Superior temporal gyrus (tissue), 1 donor: ENCODE results near the gene ZNF160.
"Not testable (repeated sequence)": the region's sequence is repeated elsewhere in the genome, so short reads cannot be mapped to it uniquely, and the experiment has no call there.

ENCODE experiments used
- DNase-seq: peaks from one replicate; pipeline ENCODE4 v3.0.0-alpha.2; 2016; ENCODE audit errors: extremely low spot score

Gene ZNF160

GRCh38 chr19:53092723-53093122, 10.5 kb downstream of the ZNF160 start:
- no peak for DNase-seq

GRCh38 chr19:53091413-53092254, 11.6 kb downstream of the ZNF160 start:
- DNase-seq = no peak

- no peak for DNase-seq
Observed at GRCh38 chr19:53088091-53088490, 15.1 kb downstream of the ZNF160 start.

- no peak for DNase-seq
Observed at GRCh38 chr19:53086949-53087348, 16.3 kb downstream of the ZNF160 start.

- DNase-seq = no peak
Observed at GRCh38 chr19:53085496-53085895, 17.7 kb downstream of the ZNF160 start.

- no peak for DNase-seq
Observed at GRCh38 chr19:53082929-53083328, 20.3 kb downstream of the ZNF160 start.

GRCh38 chr19:53079313-53079924, 23.8 kb downstream of the ZNF160 start:
- DNase-seq = no peak

GRCh38 chr19:53078668-53079067, 24.6 kb downstream of the ZNF160 start:
- no peak for DNase-seq

GRCh38 chr19:53076984-53077383, 26.2 kb downstream of the ZNF160 start:
- DNase-seq = peak; percentile 90

GRCh38 chr19:53068834-53069233, 34.4 kb downstream of the ZNF160 start:
- no peak for DNase-seq

- no peak for DNase-seq
Observed at GRCh38 chr19:53068199-53068598, 35.0 kb downstream of the ZNF160 start.

- no peak for DNase-seq
Observed at GRCh38 chr19:53057904-53058580, 45.2 kb downstream of the ZNF160 start.

GRCh38 chr19:53055117-53055516, 48.1 kb downstream of the ZNF160 start:
- DNase-seq = no peak

- no peak for DNase-seq
Observed at GRCh38 chr19:53047379-53047778, 55.8 kb downstream of the ZNF160 start.

- no peak for DNase-seq
Observed at GRCh38 chr19:53045536-53045935, 57.7 kb downstream of the ZNF160 start.

- no peak for DNase-seq
Observed at GRCh38 chr19:53041366-53041765, 61.9 kb downstream of the ZNF160 start.

- DNase-seq = peak; percentile 13
Observed at GRCh38 chr19:53037101-53038097, 65.8 kb downstream of the ZNF160 start.

GRCh38 chr19:53034948-53035675, 68.1 kb downstream of the ZNF160 start:
- no peak for DNase-seq

GRCh38 chr19:53034054-53034453, 69.2 kb downstream of the ZNF160 start:
- no peak for DNase-seq

GRCh38 chr19:53028306-53028705, 74.9 kb downstream of the ZNF160 start:
- DNase-seq = not testable (repeated sequence)

GRCh38 chr19:53019684-53020083, 83.5 kb downstream of the ZNF160 start:
- no peak for DNase-seq
